ENCODE measurements around the gene NEDD8.

GRCh38 chr14:24277606-24278321, 45.6 kb upstream of the NEDD8 start:
- TF ChIP-seq CTCF (IDR thresholded peaks at IDR 0.05) (no peak), POLR2A (IDR thresholded peaks at IDR 0.05) (no peak)

Data from testis (tissue), 2 donors.